Liver (tissue), 3 donors: ENCODE results near the gene DLEC1.
"Not testable (repeated sequence)": the region's sequence is repeated elsewhere in the genome, so short reads cannot be mapped to it uniquely, and the experiment has no call there.

Experiments used
- GABPA ChIP-seq, 2 donors: IDR thresholded peaks in 1 of 2; conservative IDR thresholded peaks in 1 of 2; 2 replicates each; pipeline ENCODE4 v1.6.1; 2016; ENCODE audit warnings: antibody characterized with exemption in 2 of 2, mild to moderate bottlenecking in 1 of 2, moderate library complexity in 1 of 2
- HNF4A ChIP-seq, 2 donors: conservative IDR thresholded peaks; 2 replicates each; pipeline ENCODE4 v1.6.1; 2016; ENCODE audit warnings: antibody characterized with exemption in 2 of 2, mild to moderate bottlenecking in 2 of 2
- HNF4G ChIP-seq: IDR thresholded peaks from 2 replicates; pipeline ENCODE4 v1.6.1; 2016; ENCODE audit warnings: antibody characterized with exemption
- JUND ChIP-seq, 2 donors: IDR thresholded peaks; 2 replicates each; pipeline ENCODE4 v1.6.1; 2016; ENCODE audit warnings: antibody characterized with exemption in 2 of 2
- RAD21 ChIP-seq, 2 donors: IDR thresholded peaks; 2 replicates each; pipeline ENCODE4 v1.6.1; 2016; ENCODE audit warnings: antibody characterized with exemption in 2 of 2, mild to moderate bottlenecking in 2 of 2
- RXRA ChIP-seq, 2 donors: IDR thresholded peaks; 2 replicates each; pipeline ENCODE4 v1.6.1; 2017 to 2018; ENCODE audit warnings: antibody characterized with exemption in 2 of 2, mild to moderate bottlenecking in 1 of 2
- SP1 ChIP-seq: IDR thresholded peaks from 2 replicates; pipeline ENCODE4 v1.6.1; 2018; ENCODE audit warnings: antibody characterized with exemption, mild to moderate bottlenecking
- TAF1 ChIP-seq: conservative IDR thresholded peaks from 2 replicates; pipeline ENCODE4 v1.6.1; 2016; ENCODE audit warnings: antibody characterized with exemption, mild to moderate bottlenecking
- YY1 ChIP-seq: IDR thresholded peaks from 2 replicates; pipeline ENCODE4 v1.6.1; 2016; ENCODE audit warnings: antibody characterized with exemption, mild to moderate bottlenecking
- TF ChIP-seq, protein P1 (sequence below): IDR thresholded peaks from 2 replicates; pipeline ENCODE4 v1.6.1; 2016; ENCODE audit warnings: antibody characterized with exemption, mild to moderate bottlenecking
- TF ChIP-seq, protein P2 (sequence below): fragments of 150-350 bp; IDR thresholded peaks from 2 replicates; pipeline ENCODE4 v1.5.1; 2017; ENCODE audit warnings: improper control_type of control experiment, low read depth, low read length; ENCODE audit not compliant: missing input control
- TF ChIP-seq, protein P3 (sequence below): IDR thresholded peaks from 2 replicates; pipeline ENCODE4 v1.6.1; 2016; ENCODE audit warnings: antibody characterized with exemption
- TF ChIP-seq, protein P4 (sequence below): IDR thresholded peaks from 2 replicates; pipeline ENCODE4 v1.6.1; 2016; ENCODE audit warnings: antibody characterized with exemption
- TF ChIP-seq, protein P5 (sequence below): IDR thresholded peaks from 2 replicates; pipeline ENCODE4 v1.6.1; 2016; ENCODE audit warnings: antibody characterized with exemption
- donor health status: healthy.
- donor health status: healthy.

DNA sequence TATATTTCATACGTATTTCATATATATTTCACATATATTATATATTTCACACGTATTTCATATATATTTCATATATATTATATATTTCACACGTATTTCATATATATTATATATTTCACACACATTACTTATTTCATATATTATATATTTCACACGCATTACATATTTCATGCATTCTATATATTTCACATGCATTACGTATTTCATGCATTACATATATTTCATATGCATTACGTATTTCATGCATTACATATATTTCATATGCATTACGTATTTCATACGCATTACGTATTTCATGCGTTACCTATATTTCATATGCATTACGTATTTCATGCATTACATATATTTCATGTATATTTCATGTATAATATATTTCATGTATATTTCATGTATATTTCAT, 121.7 kb downstream of the DLEC1 start:
- TF ChIP-seq, protein P1, sequence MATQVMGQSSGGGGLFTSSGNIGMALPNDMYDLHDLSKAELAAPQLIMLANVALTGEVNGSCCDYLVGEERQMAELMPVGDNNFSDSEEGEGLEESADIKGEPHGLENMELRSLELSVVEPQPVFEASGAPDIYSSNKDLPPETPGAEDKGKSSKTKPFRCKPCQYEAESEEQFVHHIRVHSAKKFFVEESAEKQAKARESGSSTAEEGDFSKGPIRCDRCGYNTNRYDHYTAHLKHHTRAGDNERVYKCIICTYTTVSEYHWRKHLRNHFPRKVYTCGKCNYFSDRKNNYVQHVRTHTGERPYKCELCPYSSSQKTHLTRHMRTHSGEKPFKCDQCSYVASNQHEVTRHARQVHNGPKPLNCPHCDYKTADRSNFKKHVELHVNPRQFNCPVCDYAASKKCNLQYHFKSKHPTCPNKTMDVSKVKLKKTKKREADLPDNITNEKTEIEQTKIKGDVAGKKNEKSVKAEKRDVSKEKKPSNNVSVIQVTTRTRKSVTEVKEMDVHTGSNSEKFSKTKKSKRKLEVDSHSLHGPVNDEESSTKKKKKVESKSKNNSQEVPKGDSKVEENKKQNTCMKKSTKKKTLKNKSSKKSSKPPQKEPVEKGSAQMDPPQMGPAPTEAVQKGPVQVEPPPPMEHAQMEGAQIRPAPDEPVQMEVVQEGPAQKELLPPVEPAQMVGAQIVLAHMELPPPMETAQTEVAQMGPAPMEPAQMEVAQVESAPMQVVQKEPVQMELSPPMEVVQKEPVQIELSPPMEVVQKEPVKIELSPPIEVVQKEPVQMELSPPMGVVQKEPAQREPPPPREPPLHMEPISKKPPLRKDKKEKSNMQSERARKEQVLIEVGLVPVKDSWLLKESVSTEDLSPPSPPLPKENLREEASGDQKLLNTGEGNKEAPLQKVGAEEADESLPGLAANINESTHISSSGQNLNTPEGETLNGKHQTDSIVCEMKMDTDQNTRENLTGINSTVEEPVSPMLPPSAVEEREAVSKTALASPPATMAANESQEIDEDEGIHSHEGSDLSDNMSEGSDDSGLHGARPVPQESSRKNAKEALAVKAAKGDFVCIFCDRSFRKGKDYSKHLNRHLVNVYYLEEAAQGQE = not testable (repeated sequence)
- TF ChIP-seq, protein P2, sequence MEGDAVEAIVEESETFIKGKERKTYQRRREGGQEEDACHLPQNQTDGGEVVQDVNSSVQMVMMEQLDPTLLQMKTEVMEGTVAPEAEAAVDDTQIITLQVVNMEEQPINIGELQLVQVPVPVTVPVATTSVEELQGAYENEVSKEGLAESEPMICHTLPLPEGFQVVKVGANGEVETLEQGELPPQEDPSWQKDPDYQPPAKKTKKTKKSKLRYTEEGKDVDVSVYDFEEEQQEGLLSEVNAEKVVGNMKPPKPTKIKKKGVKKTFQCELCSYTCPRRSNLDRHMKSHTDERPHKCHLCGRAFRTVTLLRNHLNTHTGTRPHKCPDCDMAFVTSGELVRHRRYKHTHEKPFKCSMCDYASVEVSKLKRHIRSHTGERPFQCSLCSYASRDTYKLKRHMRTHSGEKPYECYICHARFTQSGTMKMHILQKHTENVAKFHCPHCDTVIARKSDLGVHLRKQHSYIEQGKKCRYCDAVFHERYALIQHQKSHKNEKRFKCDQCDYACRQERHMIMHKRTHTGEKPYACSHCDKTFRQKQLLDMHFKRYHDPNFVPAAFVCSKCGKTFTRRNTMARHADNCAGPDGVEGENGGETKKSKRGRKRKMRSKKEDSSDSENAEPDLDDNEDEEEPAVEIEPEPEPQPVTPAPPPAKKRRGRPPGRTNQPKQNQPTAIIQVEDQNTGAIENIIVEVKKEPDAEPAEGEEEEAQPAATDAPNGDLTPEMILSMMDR = not testable (repeated sequence)
- not testable (repeated sequence) for TF ChIP-seq YY1; TAF1; HNF4A (conservative IDR thresholded peaks at IDR 0.05); HNF4G; RXRA (IDR thresholded peaks at IDR 0.05); RAD21 (IDR thresholded peaks at IDR 0.05); JUND (IDR thresholded peaks at IDR 0.05); GABPA (IDR thresholded peaks at IDR 0.05 in 1 of 2, conservative IDR thresholded peaks at IDR 0.05 in 1 of 2); SP1
- TF ChIP-seq, protein P3, sequence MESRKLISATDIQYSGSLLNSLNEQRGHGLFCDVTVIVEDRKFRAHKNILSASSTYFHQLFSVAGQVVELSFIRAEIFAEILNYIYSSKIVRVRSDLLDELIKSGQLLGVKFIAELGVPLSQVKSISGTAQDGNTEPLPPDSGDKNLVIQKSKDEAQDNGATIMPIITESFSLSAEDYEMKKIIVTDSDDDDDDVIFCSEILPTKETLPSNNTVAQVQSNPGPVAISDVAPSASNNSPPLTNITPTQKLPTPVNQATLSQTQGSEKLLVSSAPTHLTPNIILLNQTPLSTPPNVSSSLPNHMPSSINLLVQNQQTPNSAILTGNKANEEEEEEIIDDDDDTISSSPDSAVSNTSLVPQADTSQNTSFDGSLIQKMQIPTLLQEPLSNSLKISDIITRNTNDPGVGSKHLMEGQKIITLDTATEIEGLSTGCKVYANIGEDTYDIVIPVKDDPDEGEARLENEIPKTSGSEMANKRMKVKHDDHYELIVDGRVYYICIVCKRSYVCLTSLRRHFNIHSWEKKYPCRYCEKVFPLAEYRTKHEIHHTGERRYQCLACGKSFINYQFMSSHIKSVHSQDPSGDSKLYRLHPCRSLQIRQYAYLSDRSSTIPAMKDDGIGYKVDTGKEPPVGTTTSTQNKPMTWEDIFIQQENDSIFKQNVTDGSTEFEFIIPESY = not testable (repeated sequence)
- TF ChIP-seq, protein P4, sequence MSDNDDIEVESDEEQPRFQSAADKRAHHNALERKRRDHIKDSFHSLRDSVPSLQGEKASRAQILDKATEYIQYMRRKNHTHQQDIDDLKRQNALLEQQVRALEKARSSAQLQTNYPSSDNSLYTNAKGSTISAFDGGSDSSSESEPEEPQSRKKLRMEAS = not testable (repeated sequence)
- TF ChIP-seq, protein P5, sequence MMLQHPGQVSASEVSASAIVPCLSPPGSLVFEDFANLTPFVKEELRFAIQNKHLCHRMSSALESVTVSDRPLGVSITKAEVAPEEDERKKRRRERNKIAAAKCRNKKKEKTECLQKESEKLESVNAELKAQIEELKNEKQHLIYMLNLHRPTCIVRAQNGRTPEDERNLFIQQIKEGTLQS = not testable (repeated sequence)
